Pancreas (tissue), 10 donors: ENCODE data around the gene DOK5. TPM values are rescaled to one million over a fixed set of nuclear protein-coding genes. Genes with fewer than 3 reads are reported as not detected.

Source experiments
- ATAC-seq, 4 donors: fragments of 200-7000 bp; cut with Tn5 transposase; one replicate each; pipeline versions ENCODE4 v1.8.0 to v1.9.1; 2020; ENCODE audit warnings: mild to moderate bottlenecking in 4 of 4, moderate library complexity in 4 of 4
- DNase-seq, 6 donors: peaks; one replicate each; pipeline ENCODE4 v3.0.0-alpha.2; 2020
- FAIRE-seq: peaks from 2 replicates; lab custom pipeline; 2012; peaks lifted over from hg19 to GRCh38; lab: Jason Lieb, UNC
- H3K27ac ChIP-seq, 4 donors: fragments of 200-600 bp; sonication (generic); 1 replicate in 3 of 4; 2 replicates in 1 of 4; pipeline versions ENCODE4 v1.5.0 to v1.8.0; 2020
- H3K27me3 ChIP-seq, 4 donors: fragments of 200-600 bp; one replicate each; pipeline ENCODE4 v1.8.0; 2021
- H3K36me3 ChIP-seq, 3 donors: fragments of 200-600 bp; sonication (generic) in 1 of 3; one replicate each; pipeline versions ENCODE4 v1.5.0 to v1.8.0; 2020 to 2021
- H3K4me1 ChIP-seq, 3 donors: fragments of 200-600 bp; one replicate each; pipeline ENCODE4 v1.8.0; 2021
- H3K4me3 ChIP-seq, 4 donors: fragments of 200-600 bp; sonication (generic) in 2 of 4; one replicate each; pipeline versions ENCODE4 v1.5.0 to v1.8.0; 2020 to 2021
- H3K9me3 ChIP-seq, 4 donors: fragments of 200-600 bp; one replicate each; pipeline ENCODE4 v1.8.0; 2021
- WGBS, 2 donors: extraction: QIAGEN DNeasy Blood & Tissue Kit; methylation state at CpG; one replicate each; pipeline ENCODE4 v1.1.7; 2013; 5-methylcytosine and 5-hydroxymethylcytosine counted together
- intact Hi-C, 3 donors: fragments of 100-400 bp; cut with DNase I; formaldehyde crosslinking; loops; one replicate each; pipeline versions ENCODE4 v1.11.1 to v1.14.2; 2022
- polyA plus RNA-seq, 2 donors: library from polyadenylated mRNA; stranded (reverse); fragments of 200-250 nt; gene quantifications; one replicate each; pipeline ENCODE4 v1.2.3, GENCODE V29; 2013
- total RNA-seq, 6 donors: library from RNA; stranded (reverse); fragmentation: NEBNext Ultra II Directional in 4 of 6; extraction: Animal tissue kit (Norgen Biotek cat#: 25700) in 4 of 6; gene quantifications; one replicate each; pipeline versions ENCODE4 v1.2.1 to v1.2.4, GENCODE V29; 2021 to 2023
- TF ChIP-seq, protein P1 (sequence below), 4 donors: fragments of 200-600 bp; sonication (generic) in 3 of 4; IDR thresholded peaks; one replicate each; pipeline versions ENCODE4 v1.5.0 to v1.8.0; 2021; ENCODE audit warnings: antibody characterized with exemption in 4 of 4
- donor health status: healthy with polysubstance abuse.
- donor health status: DM: no; HTN: no; CAD: no; lungs with moderate emphysema.
- donor health status: DM: no; HTN: no; CAD: no.
- donor health status: control.
- donor health status: control.
- donor health status: Bipolar disorder and iron deficiency.
- donor health status: DM: yes; HTN: yes; CAD: no.
- donor health status: DM: no; HTN: no; CAD: no.
- donor health status: DM: no; HTN: no; CAD: no.
- donor health status: DM: yes; HTN: yes; CAD: no.

Gene DOK5
- total and polyA plus RNA-seq, 8 donors: 0.24 to 1.2 (median 0.51) TPM

- intact Hi-C loops: no loop called here
- DNase-seq: no peak
- FAIRE-seq: no peak
- no peak overlapping the region for H3K27ac ChIP-seq
- H3K27me3 ChIP-seq: no peaks in the 10 kb centered on the region
- no peak overlapping the region for H3K4me3 ChIP-seq
- H3K4me1 ChIP-seq: no peaks in the 10 kb centered on the region
- H3K36me3 ChIP-seq: no peaks in the 10 kb centered on the region
- no peaks in the 10 kb centered on the region for H3K9me3 ChIP-seq
- 93 to 95% methylated on average over 4 of the region's 4 CpGs for WGBS, 2 donors
- TF ChIP-seq, protein P1, sequence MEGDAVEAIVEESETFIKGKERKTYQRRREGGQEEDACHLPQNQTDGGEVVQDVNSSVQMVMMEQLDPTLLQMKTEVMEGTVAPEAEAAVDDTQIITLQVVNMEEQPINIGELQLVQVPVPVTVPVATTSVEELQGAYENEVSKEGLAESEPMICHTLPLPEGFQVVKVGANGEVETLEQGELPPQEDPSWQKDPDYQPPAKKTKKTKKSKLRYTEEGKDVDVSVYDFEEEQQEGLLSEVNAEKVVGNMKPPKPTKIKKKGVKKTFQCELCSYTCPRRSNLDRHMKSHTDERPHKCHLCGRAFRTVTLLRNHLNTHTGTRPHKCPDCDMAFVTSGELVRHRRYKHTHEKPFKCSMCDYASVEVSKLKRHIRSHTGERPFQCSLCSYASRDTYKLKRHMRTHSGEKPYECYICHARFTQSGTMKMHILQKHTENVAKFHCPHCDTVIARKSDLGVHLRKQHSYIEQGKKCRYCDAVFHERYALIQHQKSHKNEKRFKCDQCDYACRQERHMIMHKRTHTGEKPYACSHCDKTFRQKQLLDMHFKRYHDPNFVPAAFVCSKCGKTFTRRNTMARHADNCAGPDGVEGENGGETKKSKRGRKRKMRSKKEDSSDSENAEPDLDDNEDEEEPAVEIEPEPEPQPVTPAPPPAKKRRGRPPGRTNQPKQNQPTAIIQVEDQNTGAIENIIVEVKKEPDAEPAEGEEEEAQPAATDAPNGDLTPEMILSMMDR (IDR thresholded peaks at IDR 0.05): no peak
- no peak for ATAC-seq
Observed at GRCh38 chr20:54608039-54608745, 132.8 kb downstream of the DOK5 start.

DNA sequence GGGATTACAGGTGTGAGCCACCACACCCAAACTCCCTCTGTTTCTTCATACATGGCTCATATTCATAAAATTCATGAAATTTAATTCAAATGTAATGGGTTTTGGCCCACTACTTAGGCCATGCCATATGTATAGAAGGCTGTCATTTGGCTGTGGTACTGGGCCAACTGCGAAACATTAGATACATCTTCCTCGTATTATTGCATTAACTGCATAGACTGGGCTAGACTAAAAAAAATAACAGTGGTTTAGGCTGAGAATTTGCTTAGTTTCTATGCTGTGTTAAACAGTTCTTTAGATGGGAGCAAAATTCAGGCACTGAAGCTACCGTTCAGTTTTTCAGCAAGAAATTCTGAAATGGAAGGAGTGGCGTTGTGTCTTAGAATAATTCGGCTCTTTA lies 133.6 kb downstream of the DOK5 start:
- Histone ChIP-seq H3K4me1 (no peaks in the 10 kb centered on the region), H3K9me3 (no peaks in the 10 kb centered on the region), H3K36me3 (no peaks in the 10 kb centered on the region), H3K27me3 (no peaks in the 10 kb centered on the region), H3K27ac (no peak overlapping the region), H3K4me3 (no peak overlapping the region)
- intact Hi-C loops: no loop called here
- DNase-seq (no peak), ATAC-seq (no peak), FAIRE-seq (no peak)
- TF ChIP-seq, protein P1 (IDR thresholded peaks at IDR 0.05): no peak
- 92 to 98% methylated on average over 5 of the region's 5 CpGs for WGBS, 2 donors

DNA sequence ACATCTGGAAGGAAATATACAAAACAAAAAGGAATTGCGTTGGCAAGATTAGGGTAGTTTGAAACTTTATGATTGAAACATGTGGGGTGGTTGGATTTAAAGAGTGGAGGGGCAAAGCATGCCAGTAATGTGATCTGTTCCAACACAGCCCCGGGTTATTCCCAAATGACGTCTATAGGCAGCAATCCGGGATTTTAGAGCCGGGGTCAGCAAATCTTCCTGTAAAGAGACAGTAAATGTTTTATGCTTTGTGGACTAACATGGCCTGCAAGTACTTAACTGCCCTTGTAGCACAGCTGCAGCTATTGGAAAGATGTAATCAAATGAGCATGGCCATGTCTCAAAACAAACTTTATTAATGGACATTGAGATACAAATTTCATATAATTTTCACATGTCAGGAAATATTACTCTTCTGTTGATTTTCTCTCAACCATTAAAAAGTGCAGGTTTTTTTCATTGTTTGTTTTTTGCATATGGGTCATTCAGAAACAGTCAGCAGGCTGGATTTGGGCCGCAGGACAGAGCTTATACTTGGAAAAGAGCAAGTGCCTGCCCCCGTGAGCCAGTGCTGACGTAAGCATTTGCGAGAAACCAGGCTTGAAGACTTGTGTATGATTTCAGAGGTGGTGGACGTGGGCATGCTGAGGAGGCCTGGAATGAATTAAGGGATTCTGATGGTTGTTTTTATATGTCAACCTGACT lies 136.5 kb downstream of the DOK5 start:
- Histone ChIP-seq H3K27ac (no peak overlapping the region), H3K27me3 (no peaks in the 10 kb centered on the region), H3K4me3 (no peak overlapping the region), H3K4me1 (no peaks in the 10 kb centered on the region), H3K9me3 (no peaks in the 10 kb centered on the region), H3K36me3 (no peaks in the 10 kb centered on the region)
- no peak for ATAC-seq
- TF ChIP-seq, protein P1 (IDR thresholded peaks at IDR 0.05): no peak
- 83 to 90% methylated on average over 10 of the region's 10 CpGs for WGBS, 2 donors
- no peak for FAIRE-seq
- no peak for DNase-seq
- intact Hi-C loops: no loop called here

- intact Hi-C loops: no loop called here
- TF ChIP-seq, protein P1 (IDR thresholded peaks at IDR 0.05): no peak
- WGBS, 2 donors: 71 to 77% methylated on average over 6 of the region's 6 CpGs
- Histone ChIP-seq H3K4me1 (no peaks in the 10 kb centered on the region), H3K9me3 (no peaks in the 10 kb centered on the region), H3K27me3 (no peaks in the 10 kb centered on the region), H3K36me3 (no peaks in the 10 kb centered on the region), H3K27ac (no peak overlapping the region), H3K4me3 (no peak overlapping the region)
- no peak for ATAC-seq
- no peak for FAIRE-seq
- no peak for DNase-seq
Observed at GRCh38 chr20:54618412-54618811, 143.0 kb downstream of the DOK5 start.

DNA sequence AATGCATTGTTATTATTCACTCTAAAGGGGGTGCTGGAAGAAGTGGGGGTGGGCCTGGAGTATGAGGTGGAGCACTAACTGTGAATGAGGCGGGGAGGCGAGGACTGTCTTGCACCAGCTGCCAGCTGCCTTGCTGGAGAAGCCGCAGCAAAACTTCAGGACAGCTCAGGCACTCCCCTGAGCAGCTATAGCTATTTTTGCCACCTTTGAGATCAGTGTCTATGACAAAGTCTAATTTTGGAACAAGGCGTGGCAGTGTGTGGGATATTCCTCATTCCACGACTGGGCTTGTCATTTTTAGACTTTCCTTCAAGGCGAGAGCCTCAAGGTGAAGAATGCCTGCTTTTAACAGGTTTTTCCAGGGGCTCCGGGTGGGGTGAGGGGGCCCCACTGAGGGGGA lies 143.8 kb downstream of the DOK5 start:
- H3K36me3 ChIP-seq: no peaks in the 10 kb centered on the region
- 69 to 75% methylated on average over 7 of the region's 7 CpGs for WGBS, 2 donors
- FAIRE-seq (no peak), ATAC-seq (no peak), DNase-seq (no peak)
- no peak overlapping the region for H3K4me3 ChIP-seq
- no peaks in the 10 kb centered on the region for H3K27me3 ChIP-seq
- intact Hi-C loops: no loop called here
- TF ChIP-seq, protein P1 (IDR thresholded peaks at IDR 0.05): no peak
- no peak overlapping the region for H3K27ac ChIP-seq
- H3K4me1 ChIP-seq: peaks cover 0 to 6% (median 3%) of the 10 kb centered on the region in 3 donors
- H3K9me3 ChIP-seq: no peaks in the 10 kb centered on the region
